ENCODE results near the gene EIPR1. TPM values are rescaled to one million over a fixed set of nuclear protein-coding genes. Genes with fewer than 3 reads are reported as not detected.

Gene EIPR1
- total RNA-seq, 1 experiment from 2014 or later, result 22.8 TPM

GRCh38 chr2:3388412-3388738, 10.8 kb upstream of the EIPR1 start (continued):
- TF ChIP-seq FOXK1 (CRISPR knock-in tag; IDR thresholded peaks at IDR 0.05) (no peak), SOX15 (CRISPR knock-in tag; IDR thresholded peaks at IDR 0.05) (no peak), ZNF219 (CRISPR knock-in tag; IDR thresholded peaks at IDR 0.05; ENCODE audit: borderline replicate concordance) (no peak)
- TF ChIP-seq, protein P1, sequence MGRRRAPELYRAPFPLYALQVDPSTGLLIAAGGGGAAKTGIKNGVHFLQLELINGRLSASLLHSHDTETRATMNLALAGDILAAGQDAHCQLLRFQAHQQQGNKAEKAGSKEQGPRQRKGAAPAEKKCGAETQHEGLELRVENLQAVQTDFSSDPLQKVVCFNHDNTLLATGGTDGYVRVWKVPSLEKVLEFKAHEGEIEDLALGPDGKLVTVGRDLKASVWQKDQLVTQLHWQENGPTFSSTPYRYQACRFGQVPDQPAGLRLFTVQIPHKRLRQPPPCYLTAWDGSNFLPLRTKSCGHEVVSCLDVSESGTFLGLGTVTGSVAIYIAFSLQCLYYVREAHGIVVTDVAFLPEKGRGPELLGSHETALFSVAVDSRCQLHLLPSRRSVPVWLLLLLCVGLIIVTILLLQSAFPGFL (CRISPR knock-in tag; IDR thresholded peaks at IDR 0.05; ENCODE audit: borderline replicate concordance), result no peak

- Mint-ChIP-seq H3K27me3 (ENCODE audit: low read depth) (no peaks in the 10 kb centered on the region), H3K27ac (no peak overlapping the region), H3K4me3 (no peak overlapping the region), H3K36me3 (peaks cover 28% of the 10 kb centered on the region), H3K4me1 (no peaks in the 10 kb centered on the region), H3K9me3 (no peaks in the 10 kb centered on the region)
- CTCF ChIA-PET, result no interaction called here
- DNase-seq (ENCODE audit: low spot score) (no peak), ATAC-seq (no peak)
- POLR2A ChIA-PET, result no interaction called here
- no peak for TF ChIP-seq NR3C1 (CRISPR knock-in tag; conservative IDR thresholded peaks at IDR 0.05; ENCODE audit: low read depth)
- no peak for TF ChIP-seq ZNF671 (CRISPR knock-in tag; IDR thresholded peaks at IDR 0.05)
- no peak for TF ChIP-seq CBFB (CRISPR knock-in tag; IDR thresholded peaks at IDR 0.05; ENCODE audit: low read depth)
- TF ChIP-seq SMAD3 (CRISPR knock-in tag; IDR thresholded peaks at IDR 0.05; ENCODE audit: borderline replicate concordance), result no peak
- no peak for TF ChIP-seq MYBL2 (CRISPR knock-in tag; IDR thresholded peaks at IDR 0.05)
- TF ChIP-seq, protein P2, sequence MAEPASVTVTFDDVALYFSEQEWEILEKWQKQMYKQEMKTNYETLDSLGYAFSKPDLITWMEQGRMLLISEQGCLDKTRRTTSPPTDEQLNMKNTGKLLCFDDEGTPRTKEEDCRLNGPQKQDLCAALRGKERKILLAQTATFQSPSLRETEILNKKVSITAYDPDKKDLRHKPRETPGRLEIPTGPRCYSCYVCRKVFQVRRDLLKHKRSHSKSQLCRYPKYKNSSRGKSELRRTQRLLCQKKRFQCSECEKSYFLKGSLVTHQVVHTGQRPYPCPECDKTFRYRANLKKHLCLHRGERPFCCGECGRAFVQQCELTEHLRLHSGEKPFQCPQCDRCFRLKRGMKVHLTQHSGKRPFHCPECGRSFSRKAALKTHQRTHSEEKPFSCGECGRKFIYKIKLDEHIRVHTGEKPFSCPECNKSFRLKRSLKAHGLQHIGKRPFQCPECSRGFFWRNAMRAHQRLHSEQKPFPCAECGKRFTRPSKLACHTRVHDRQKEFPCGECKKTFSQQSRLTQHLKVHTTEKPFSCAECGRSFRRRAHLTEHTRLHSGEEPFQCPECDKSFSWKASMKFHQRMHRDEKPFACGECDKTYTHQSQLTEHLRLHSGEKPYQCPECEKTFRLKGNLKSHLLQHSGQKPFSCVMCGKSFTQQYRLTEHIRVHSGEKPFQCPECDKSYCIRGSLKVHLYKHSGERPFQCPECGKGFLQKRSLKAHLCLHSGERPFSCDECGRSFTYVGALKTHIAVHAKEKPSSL (CRISPR knock-in tag; conservative IDR thresholded peaks at IDR 0.05), result no peak
- TF ChIP-seq, protein P3, sequence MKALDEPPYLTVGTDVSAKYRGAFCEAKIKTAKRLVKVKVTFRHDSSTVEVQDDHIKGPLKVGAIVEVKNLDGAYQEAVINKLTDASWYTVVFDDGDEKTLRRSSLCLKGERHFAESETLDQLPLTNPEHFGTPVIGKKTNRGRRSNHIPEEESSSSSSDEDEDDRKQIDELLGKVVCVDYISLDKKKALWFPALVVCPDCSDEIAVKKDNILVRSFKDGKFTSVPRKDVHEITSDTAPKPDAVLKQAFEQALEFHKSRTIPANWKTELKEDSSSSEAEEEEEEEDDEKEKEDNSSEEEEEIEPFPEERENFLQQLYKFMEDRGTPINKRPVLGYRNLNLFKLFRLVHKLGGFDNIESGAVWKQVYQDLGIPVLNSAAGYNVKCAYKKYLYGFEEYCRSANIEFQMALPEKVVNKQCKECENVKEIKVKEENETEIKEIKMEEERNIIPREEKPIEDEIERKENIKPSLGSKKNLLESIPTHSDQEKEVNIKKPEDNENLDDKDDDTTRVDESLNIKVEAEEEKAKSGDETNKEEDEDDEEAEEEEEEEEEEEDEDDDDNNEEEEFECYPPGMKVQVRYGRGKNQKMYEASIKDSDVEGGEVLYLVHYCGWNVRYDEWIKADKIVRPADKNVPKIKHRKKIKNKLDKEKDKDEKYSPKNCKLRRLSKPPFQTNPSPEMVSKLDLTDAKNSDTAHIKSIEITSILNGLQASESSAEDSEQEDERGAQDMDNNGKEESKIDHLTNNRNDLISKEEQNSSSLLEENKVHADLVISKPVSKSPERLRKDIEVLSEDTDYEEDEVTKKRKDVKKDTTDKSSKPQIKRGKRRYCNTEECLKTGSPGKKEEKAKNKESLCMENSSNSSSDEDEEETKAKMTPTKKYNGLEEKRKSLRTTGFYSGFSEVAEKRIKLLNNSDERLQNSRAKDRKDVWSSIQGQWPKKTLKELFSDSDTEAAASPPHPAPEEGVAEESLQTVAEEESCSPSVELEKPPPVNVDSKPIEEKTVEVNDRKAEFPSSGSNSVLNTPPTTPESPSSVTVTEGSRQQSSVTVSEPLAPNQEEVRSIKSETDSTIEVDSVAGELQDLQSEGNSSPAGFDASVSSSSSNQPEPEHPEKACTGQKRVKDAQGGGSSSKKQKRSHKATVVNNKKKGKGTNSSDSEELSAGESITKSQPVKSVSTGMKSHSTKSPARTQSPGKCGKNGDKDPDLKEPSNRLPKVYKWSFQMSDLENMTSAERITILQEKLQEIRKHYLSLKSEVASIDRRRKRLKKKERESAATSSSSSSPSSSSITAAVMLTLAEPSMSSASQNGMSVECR (CRISPR knock-in tag; IDR thresholded peaks at IDR 0.05; ENCODE audit: borderline replicate concordance), result no peak
- no peak for TF ChIP-seq CREB1 (CRISPR knock-in tag; IDR thresholded peaks at IDR 0.05)
- no peak for TF ChIP-seq ETV6 (CRISPR knock-in tag; IDR thresholded peaks at IDR 0.05)
- no peak for TF ChIP-seq ZNF281 (CRISPR knock-in tag; IDR thresholded peaks at IDR 0.05)
- TF ChIP-seq ZNF263 (CRISPR knock-in tag; IDR thresholded peaks at IDR 0.05; ENCODE audit: low read depth), result no peak
- TF ChIP-seq SP1 (CRISPR knock-in tag; conservative IDR thresholded peaks at IDR 0.05), result no peak
- TF ChIP-seq NR2C2 (CRISPR knock-in tag; IDR thresholded peaks at IDR 0.05), result no peak
- no peak for TF ChIP-seq FOXK1 (CRISPR knock-in tag; IDR thresholded peaks at IDR 0.05)
- TF ChIP-seq, protein P4, sequence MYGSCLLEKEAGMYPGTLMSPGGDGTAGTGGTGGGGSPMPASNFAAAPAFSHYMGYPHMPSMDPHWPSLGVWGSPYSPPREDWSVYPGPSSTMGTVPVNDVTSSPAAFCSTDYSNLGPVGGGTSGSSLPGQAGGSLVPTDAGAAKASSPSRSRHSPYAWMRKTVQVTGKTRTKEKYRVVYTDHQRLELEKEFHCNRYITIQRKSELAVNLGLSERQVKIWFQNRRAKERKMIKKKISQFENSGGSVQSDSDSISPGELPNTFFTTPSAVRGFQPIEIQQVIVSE (CRISPR knock-in tag; IDR thresholded peaks at IDR 0.05; ENCODE audit: borderline replicate concordance), result no peak
- no peak for TF ChIP-seq TEAD4 (CRISPR knock-in tag; IDR thresholded peaks at IDR 0.05)
- TF ChIP-seq, protein P5, sequence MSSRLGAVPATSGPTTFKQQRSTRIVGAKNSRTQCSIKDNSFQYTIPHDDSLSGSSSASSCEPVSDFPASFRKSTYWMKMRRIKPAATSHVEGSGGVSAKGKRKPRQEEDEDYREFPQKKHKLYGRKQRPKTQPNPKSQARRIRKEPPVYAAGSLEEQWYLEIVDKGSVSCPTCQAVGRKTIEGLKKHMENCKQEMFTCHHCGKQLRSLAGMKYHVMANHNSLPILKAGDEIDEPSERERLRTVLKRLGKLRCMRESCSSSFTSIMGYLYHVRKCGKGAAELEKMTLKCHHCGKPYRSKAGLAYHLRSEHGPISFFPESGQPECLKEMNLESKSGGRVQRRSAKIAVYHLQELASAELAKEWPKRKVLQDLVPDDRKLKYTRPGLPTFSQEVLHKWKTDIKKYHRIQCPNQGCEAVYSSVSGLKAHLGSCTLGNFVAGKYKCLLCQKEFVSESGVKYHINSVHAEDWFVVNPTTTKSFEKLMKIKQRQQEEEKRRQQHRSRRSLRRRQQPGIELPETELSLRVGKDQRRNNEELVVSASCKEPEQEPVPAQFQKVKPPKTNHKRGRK (CRISPR knock-in tag; IDR thresholded peaks at IDR 0.05; ENCODE audit: borderline replicate concordance), result no peak
- no peak for TF ChIP-seq ZNF396 (CRISPR knock-in tag; IDR thresholded peaks at IDR 0.05; ENCODE audit: borderline replicate concordance)
- TF ChIP-seq, protein P1 (CRISPR knock-in tag; IDR thresholded peaks at IDR 0.05; ENCODE audit: borderline replicate concordance), result no peak
- no peak for TF ChIP-seq ZNF416 (CRISPR knock-in tag; IDR thresholded peaks at IDR 0.05)
Observed at GRCh38 chr2:3387644-3388411, 10.2 kb upstream of the EIPR1 start.
